Epithelial cell of esophagus (primary cell): ENCODE measurements around the gene PLIN4.

Source experiments
- DNase-seq: peaks from one replicate; pipeline ENCODE4 v3.0.0; 2010; ENCODE audit warnings: low read depth
- H3K4me3 ChIP-seq: 2 replicates; pipeline ENCODE4 v1.5.1; 2011; ENCODE audit warnings: mild to moderate bottlenecking, low read length, control low read depth
- CTCF ChIP-seq: IDR thresholded peaks from 2 replicates; pipeline ENCODE4 v1.5.1; 2011; ENCODE audit warnings: low read depth, mild to moderate bottlenecking, low read length, control low read depth, inconsistent platforms; ENCODE audit not compliant: insufficient read depth; ENCODE audit errors: missing control alignments

The PLIN4 gene

DNA sequence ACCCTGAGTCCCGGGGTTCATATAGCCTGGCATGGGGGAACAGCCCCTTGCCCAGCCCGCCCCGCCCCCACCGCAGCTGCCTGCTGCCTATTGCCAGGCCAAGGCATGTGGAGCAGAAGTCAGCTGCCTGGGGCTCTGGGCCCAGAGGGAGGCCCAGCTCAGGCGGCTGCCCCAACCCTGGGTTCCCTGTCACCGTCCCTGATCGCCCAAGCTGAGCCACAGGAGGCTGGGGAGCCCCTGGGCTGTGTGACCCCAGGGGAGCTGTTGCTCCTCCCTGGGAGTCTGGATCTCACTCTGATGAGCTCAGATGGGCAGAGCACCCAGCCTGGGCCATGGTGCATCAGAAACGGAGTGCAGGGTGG, 1.4 kb downstream of the PLIN4 start:
- no peak for DNase-seq
- H3K4me3 ChIP-seq = no peak overlapping the region
- TF ChIP-seq CTCF = no peak

- no peak for TF ChIP-seq CTCF
- DNase-seq = no peak
- H3K4me3 ChIP-seq = no peak overlapping the region
These were observed 1.9 kb downstream of the PLIN4 start for GRCh38 chr19:4516199-4516938.

DNA sequence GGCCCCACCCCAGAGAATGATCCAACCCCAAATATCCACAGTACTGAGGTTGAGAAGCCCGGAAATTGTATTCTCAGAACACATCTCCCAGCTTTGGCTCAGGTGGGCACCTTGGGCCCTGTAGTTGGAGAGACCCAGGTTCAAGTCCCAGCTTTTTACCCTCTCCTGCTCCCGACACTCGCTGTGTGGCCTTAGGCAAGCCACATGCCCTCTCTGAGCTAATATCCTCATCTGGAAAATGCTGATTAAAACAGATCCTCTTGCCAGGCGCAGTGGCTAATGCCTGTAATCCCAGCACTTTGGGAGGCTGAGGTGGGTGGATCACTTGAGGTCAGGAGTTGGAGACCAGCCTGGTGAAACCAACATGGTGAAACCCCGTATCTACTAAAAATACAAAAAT, 2.6 kb downstream of the PLIN4 start:
- no peak overlapping the region for H3K4me3 ChIP-seq
- TF ChIP-seq CTCF = no peak
- DNase-seq = no peak

DNA sequence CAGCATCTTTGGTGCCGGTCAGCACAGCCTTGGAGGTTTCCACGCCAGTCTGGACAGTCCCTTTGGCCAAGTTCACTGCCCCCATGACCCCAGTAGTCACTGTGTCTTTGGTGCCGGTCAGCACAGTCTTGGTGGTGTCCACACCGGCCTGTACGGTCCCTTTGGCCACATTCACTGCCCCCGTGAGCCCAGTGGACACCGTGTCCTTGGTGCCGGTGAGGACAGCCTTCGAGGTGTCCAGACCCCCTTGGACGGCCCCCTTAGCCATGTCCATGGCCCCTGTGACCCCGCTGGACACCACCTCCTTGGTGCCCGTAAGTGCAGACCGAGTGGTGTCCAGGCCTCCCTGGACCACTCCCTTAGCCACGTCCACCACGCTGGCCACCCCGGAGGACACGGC, 5.0 kb downstream of the PLIN4 start:
- TF ChIP-seq CTCF = no peak
- no peak for DNase-seq
- H3K4me3 ChIP-seq = no peak overlapping the region

DNA sequence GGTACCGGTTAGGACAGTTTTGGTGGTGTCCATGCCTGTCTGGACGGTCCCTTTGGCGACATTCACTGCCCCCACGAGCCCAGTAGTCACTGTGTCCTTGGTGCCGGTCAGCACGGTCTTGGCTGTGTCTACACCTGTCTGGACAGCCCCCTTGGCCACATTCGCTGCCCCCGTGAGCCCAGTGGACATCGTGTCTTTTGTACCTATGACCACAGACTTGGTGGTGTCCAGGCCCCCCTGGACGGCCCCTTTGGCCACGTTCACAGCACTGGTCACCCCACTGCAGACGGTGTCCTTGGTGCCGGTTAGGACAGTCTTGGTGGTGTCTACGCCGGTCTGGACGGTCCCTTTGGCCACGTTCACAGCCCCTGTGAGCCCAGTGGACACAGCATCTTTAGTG, 6.2 kb downstream of the PLIN4 start:
- DNase-seq = no peak
- H3K4me3 ChIP-seq = no peak overlapping the region
- no peak for TF ChIP-seq CTCF

GRCh38 chr19:4511300-4512054, 6.8 kb downstream of the PLIN4 start:
- H3K4me3 ChIP-seq = no peak overlapping the region
- no peak for TF ChIP-seq CTCF
- DNase-seq = no peak
